Measurements from ENCODE around the gene GDE1.

Gene GDE1

GRCh38 chr16:19485611-19486010 is 36.3 kb downstream of the GDE1 start:
- no peak for DNase-seq

GRCh38 chr16:19484096-19484495 is 37.8 kb downstream of the GDE1 start:
- no peak for DNase-seq

- no peak for DNase-seq
These were observed 39.6 kb downstream of the GDE1 start for GRCh38 chr16:19482291-19482690.

- no peak for DNase-seq
These were observed 40.1 kb downstream of the GDE1 start for GRCh38 chr16:19481769-19482168.

GRCh38 chr16:19481296-19481695 is 40.6 kb downstream of the GDE1 start:
- DNase-seq, result no peak

- no peak for DNase-seq
These were observed 42.6 kb downstream of the GDE1 start for GRCh38 chr16:19479302-19479721.

- DNase-seq, result no peak
These were observed 43.4 kb downstream of the GDE1 start for GRCh38 chr16:19478505-19478904.

GRCh38 chr16:19474617-19475016 is 47.3 kb downstream of the GDE1 start:
- DNase-seq, result no peak

- DNase-seq, result no peak
These were observed 49.4 kb downstream of the GDE1 start for GRCh38 chr16:19472482-19472881.

- DNase-seq, result no peak
These were observed 53.6 kb downstream of the GDE1 start for GRCh38 chr16:19468300-19468699.

GRCh38 chr16:19463468-19464315 is 58.2 kb downstream of the GDE1 start:
- DNase-seq, result no peak

- no peak for DNase-seq
These were observed 61.5 kb downstream of the GDE1 start for GRCh38 chr16:19460397-19460796.

- DNase-seq, result no peak
These were observed 63.0 kb downstream of the GDE1 start for GRCh38 chr16:19458722-19459379.
